Neutrophil (primary cell): ENCODE results near the gene EDN3.

Experiments
- H3K27ac ChIP-seq: fragments of 200-600 bp; sonication (generic); 2 replicates; pipeline ENCODE4 v1.5.1; 2016; ENCODE audit warnings: mild to moderate bottlenecking, moderate library complexity
- H3K27me3 ChIP-seq: fragments of 200-600 bp; sonication (generic); 2 replicates; pipeline ENCODE4 v1.6.0; 2016; ENCODE audit warnings: mild to moderate bottlenecking
- H3K36me3 ChIP-seq: fragments of 200-600 bp; sonication (generic); 2 replicates; pipeline ENCODE4 v1.5.1; 2017
- H3K4me1 ChIP-seq, 2 experiments: fragments of 200-600 bp in 1 of 2; sonication (generic) in 1 of 2; 1 replicate in 1 of 2; 2 replicates in 1 of 2; pipeline versions ENCODE4 v1.5.1 to v1.6.1; 2013 to 2016; ENCODE audit warnings: low read depth in 1 of 2, low read length in 1 of 2, mild to moderate bottlenecking in 1 of 2, moderate library complexity in 1 of 2; ENCODE audit not compliant: control insufficient read depth in 1 of 2, insufficient read depth in 1 of 2
- H3K4me3 ChIP-seq, 2 experiments: fragments of 200-600 bp in 1 of 2; sonication (generic) in 1 of 2; 1 replicate in 1 of 2; 2 replicates in 1 of 2; pipeline ENCODE4 v1.5.1; 2013 to 2016; ENCODE audit warnings: low read depth in 1 of 2, low read length in 1 of 2, mild to moderate bottlenecking in 1 of 2, moderate library complexity in 1 of 2
- H3K9me3 ChIP-seq: fragments of 200-600 bp; sonication (generic); 2 replicates; pipeline ENCODE4 v1.5.1; 2016
- CTCF ChIP-seq: fragments of 200-600 bp; sonication (generic); IDR thresholded peaks from 2 replicates; pipeline ENCODE4 v1.5.1; 2016; ENCODE audit warnings: antibody characterized with exemption

The EDN3 gene

GRCh38 chr20:59318201-59318790 is 17.9 kb downstream of the EDN3 start:
- Histone ChIP-seq H3K27ac (no peak overlapping the region), H3K4me1 (no peaks in the 10 kb centered on the region), H3K36me3 (no peaks in the 10 kb centered on the region), H3K9me3 (no peaks in the 10 kb centered on the region), H3K27me3 (no peaks in the 10 kb centered on the region), H3K4me3 (no peak overlapping the region)
- no peak for TF ChIP-seq CTCF

- no peak overlapping the region for H3K4me3 ChIP-seq
- H3K36me3 ChIP-seq = no peaks in the 10 kb centered on the region
- H3K27me3 ChIP-seq = no peaks in the 10 kb centered on the region
- no peak overlapping the region for H3K27ac ChIP-seq
- TF ChIP-seq CTCF = no peak
- H3K4me1 ChIP-seq = no peaks in the 10 kb centered on the region
- H3K9me3 ChIP-seq = no peaks in the 10 kb centered on the region
Observed at GRCh38 chr20:59318803-59319202, 18.4 kb downstream of the EDN3 start.

GRCh38 chr20:59320426-59320825 is 20.0 kb downstream of the EDN3 start:
- Histone ChIP-seq H3K4me1 (no peaks in the 10 kb centered on the region), H3K9me3 (no peaks in the 10 kb centered on the region), H3K27ac (no peak overlapping the region), H3K4me3 (no peak overlapping the region), H3K27me3 (no peaks in the 10 kb centered on the region), H3K36me3 (no peaks in the 10 kb centered on the region)
- no peak for TF ChIP-seq CTCF

- Histone ChIP-seq H3K36me3 (no peaks in the 10 kb centered on the region), H3K4me1 (no peaks in the 10 kb centered on the region), H3K27ac (no peak overlapping the region), H3K27me3 (no peaks in the 10 kb centered on the region), H3K4me3 (no peak overlapping the region), H3K9me3 (no peaks in the 10 kb centered on the region)
- TF ChIP-seq CTCF = no peak
Observed at GRCh38 chr20:59320854-59321647, 20.6 kb downstream of the EDN3 start.

GRCh38 chr20:59322081-59322480 is 21.7 kb downstream of the EDN3 start:
- Histone ChIP-seq H3K27ac (no peak overlapping the region), H3K36me3 (no peaks in the 10 kb centered on the region), H3K4me3 (no peak overlapping the region), H3K9me3 (no peaks in the 10 kb centered on the region), H3K27me3 (no peaks in the 10 kb centered on the region), H3K4me1 (no peaks in the 10 kb centered on the region)
- no peak for TF ChIP-seq CTCF
